Measurements from ENCODE around the gene LRP5.

Gene LRP5

GRCh38 chr11:68358416-68358815 is 46.0 kb downstream of the LRP5 start:
- H3K4me3 ChIP-seq (ENCODE audit: control insufficient read depth, low read depth, low read length): no peak overlapping the region
- TF ChIP-seq CTCF (IDR thresholded peaks at IDR 0.05; ENCODE audit: control insufficient read depth, insufficient read depth, low read depth, low read length, missing control alignments): no peak
- DNase-seq (ENCODE audit: low read depth): peak; percentile 49

- no peak overlapping the region for H3K4me3 ChIP-seq (ENCODE audit: control insufficient read depth, low read depth, low read length)
- TF ChIP-seq CTCF (IDR thresholded peaks at IDR 0.05; ENCODE audit: control insufficient read depth, insufficient read depth, low read depth, low read length, missing control alignments): no peak
- no peak for DNase-seq (ENCODE audit: low read depth)
These were observed 49.3 kb downstream of the LRP5 start for GRCh38 chr11:68361702-68362101.

- TF ChIP-seq CTCF (IDR thresholded peaks at IDR 0.05; ENCODE audit: control insufficient read depth, insufficient read depth, low read depth, low read length, missing control alignments): no peak
- no peak overlapping the region for H3K4me3 ChIP-seq (ENCODE audit: control insufficient read depth, low read depth, low read length)
- no peak for DNase-seq (ENCODE audit: low read depth)
These were observed 50.5 kb downstream of the LRP5 start for GRCh38 chr11:68362801-68363379.

GRCh38 chr11:68363776-68364175 is 51.4 kb downstream of the LRP5 start:
- no peak for TF ChIP-seq CTCF (IDR thresholded peaks at IDR 0.05; ENCODE audit: control insufficient read depth, insufficient read depth, low read depth, low read length, missing control alignments)
- no peak overlapping the region for H3K4me3 ChIP-seq (ENCODE audit: control insufficient read depth, low read depth, low read length)
- DNase-seq (ENCODE audit: low read depth): no peak

GRCh38 chr11:68364581-68364980 is 52.2 kb downstream of the LRP5 start:
- DNase-seq (ENCODE audit: low read depth): no peak
- H3K4me3 ChIP-seq (ENCODE audit: control insufficient read depth, low read depth, low read length): no peak overlapping the region
- no peak for TF ChIP-seq CTCF (IDR thresholded peaks at IDR 0.05; ENCODE audit: control insufficient read depth, insufficient read depth, low read depth, low read length, missing control alignments)

- DNase-seq (ENCODE audit: low read depth): no peak
- H3K4me3 ChIP-seq (ENCODE audit: control insufficient read depth, low read depth, low read length): no peak overlapping the region
- TF ChIP-seq CTCF (IDR thresholded peaks at IDR 0.05; ENCODE audit: control insufficient read depth, insufficient read depth, low read depth, low read length, missing control alignments): no peak
These were observed 53.6 kb downstream of the LRP5 start for GRCh38 chr11:68365943-68366435.

Measured in AG09309 (cell line).